GM12874 (cell line): ENCODE data around the gene MGMT.

Experiments
- CTCF ChIP-seq: IDR thresholded peaks from 2 replicates; pipeline ENCODE4 v1.5.1; 2011; ENCODE audit warnings: low read depth, mild to moderate bottlenecking, control low read depth, low read length, moderate library complexity; ENCODE audit not compliant: insufficient read depth

The MGMT gene

GRCh38 chr10:129564923-129565322 is 97.9 kb downstream of the MGMT start:
- no peak for TF ChIP-seq CTCF

- no peak for TF ChIP-seq CTCF
Measured at GRCh38 chr10:129568583-129569344, 101.7 kb downstream of the MGMT start.

- no peak for TF ChIP-seq CTCF
Measured at GRCh38 chr10:129570185-129570584, 103.1 kb downstream of the MGMT start.

- no peak for TF ChIP-seq CTCF
Measured at GRCh38 chr10:129579228-129579627, 112.2 kb downstream of the MGMT start.

GRCh38 chr10:129580010-129580409 is 113.0 kb downstream of the MGMT start:
- no peak for TF ChIP-seq CTCF

GRCh38 chr10:129580901-129581300 is 113.9 kb downstream of the MGMT start:
- TF ChIP-seq CTCF: no peak

- no peak for TF ChIP-seq CTCF
Measured at GRCh38 chr10:129581827-129582411, 114.9 kb downstream of the MGMT start.
